HAP-1 (cell line): ENCODE data around the gene NR1D1.
A peak's percentile ranks its signal among the peaks of the same experiment; 100 is the strongest.

Experiments
- DNase-seq, 2 experiments: peaks; one replicate each; pipeline ENCODE4 v3.0.0-alpha.2; 2016 to 2020; ENCODE audit warnings: low spot score in 2 of 2
- H3K27me3 ChIP-seq: fragments of 250-450 bp; sonication (Bioruptor Pico); 2 replicates; pipeline ENCODE4 v1.5.1; 2020; ENCODE audit warnings: low read depth, mild to moderate bottlenecking, moderate library complexity
- H3K36me3 ChIP-seq: fragments of 250-450 bp; sonication (Bioruptor Pico); replicated peaks from 2 replicates; pipeline ENCODE4 v1.5.1; 2020; ENCODE audit warnings: mild to moderate bottlenecking
- H3K4me1 ChIP-seq: fragments of 250-450 bp; sonication (Bioruptor Pico); 2 replicates; pipeline ENCODE4 v1.5.1; 2020; ENCODE audit warnings: mild to moderate bottlenecking
- H3K4me3 ChIP-seq: fragments of 250-450 bp; sonication (Bioruptor Pico); 2 replicates; pipeline ENCODE4 v1.5.1; 2020; ENCODE audit warnings: mild to moderate bottlenecking, moderate library complexity
- H3K9me3 ChIP-seq: fragments of 250-450 bp; sonication (Bioruptor Pico); 2 replicates; pipeline ENCODE4 v1.5.1; 2020; ENCODE audit warnings: mild to moderate bottlenecking, moderate library complexity
- in situ Hi-C: fragments of 300-500 bp; cut with MboI; formaldehyde crosslinking; loops from 3 replicates; pipeline ENCODE4 v1.14.3; 2020; ENCODE audit warnings: low sequenced_read_pairs, inconsistent platforms, mixed read lengths

NR1D1 gene

DNA sequence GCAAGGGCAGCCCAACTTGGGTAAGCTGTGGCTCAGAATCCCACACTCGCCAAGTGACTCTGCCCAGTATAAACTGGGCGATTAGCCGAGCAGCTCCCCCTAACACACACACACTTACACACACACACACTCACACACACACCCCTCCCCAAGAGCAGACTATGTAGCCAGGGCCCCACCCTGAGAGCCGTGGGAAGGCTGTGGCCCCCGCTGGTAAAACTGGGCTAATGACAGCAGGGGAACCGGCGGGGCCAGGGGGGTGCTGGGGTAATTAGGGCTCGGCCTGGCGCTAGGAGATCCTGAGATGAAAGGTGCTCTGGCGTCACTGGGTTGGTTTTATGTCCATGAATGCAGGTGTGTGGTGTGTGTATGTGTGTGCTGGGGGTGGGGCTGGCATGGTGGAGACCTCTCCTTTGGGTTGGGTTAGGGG, 38.8 kb downstream of the NR1D1 start:
- in situ Hi-C loops, result no loop called here
- peaks cover 30% of the 10 kb centered on the region for H3K4me1 ChIP-seq
- H3K36me3 ChIP-seq, result no peaks in the 10 kb centered on the region
- no peak overlapping the region for H3K4me3 ChIP-seq
- no peaks in the 10 kb centered on the region for H3K9me3 ChIP-seq
- H3K27me3 ChIP-seq, result no peaks in the 10 kb centered on the region
- no peak for DNase-seq

- Histone ChIP-seq H3K9me3 (no peaks in the 10 kb centered on the region), H3K4me3 (no peak overlapping the region), H3K4me1 (peaks cover 30% of the 10 kb centered on the region), H3K27me3 (no peaks in the 10 kb centered on the region), H3K36me3 (no peaks in the 10 kb centered on the region)
- in situ Hi-C loops, result no loop called here
- DNase-seq, result peak; percentile 79 to 89
These were observed 39.3 kb downstream of the NR1D1 start for GRCh38 chr17:40060887-40061608.

- in situ Hi-C loops, result no loop called here
- Histone ChIP-seq H3K36me3 (no peaks in the 10 kb centered on the region), H3K4me1 (peaks cover 28% of the 10 kb centered on the region), H3K27me3 (no peaks in the 10 kb centered on the region), H3K4me3 (no peak overlapping the region), H3K9me3 (no peaks in the 10 kb centered on the region)
- DNase-seq, result no peak
These were observed 40.5 kb downstream of the NR1D1 start for GRCh38 chr17:40059729-40060475.

DNA sequence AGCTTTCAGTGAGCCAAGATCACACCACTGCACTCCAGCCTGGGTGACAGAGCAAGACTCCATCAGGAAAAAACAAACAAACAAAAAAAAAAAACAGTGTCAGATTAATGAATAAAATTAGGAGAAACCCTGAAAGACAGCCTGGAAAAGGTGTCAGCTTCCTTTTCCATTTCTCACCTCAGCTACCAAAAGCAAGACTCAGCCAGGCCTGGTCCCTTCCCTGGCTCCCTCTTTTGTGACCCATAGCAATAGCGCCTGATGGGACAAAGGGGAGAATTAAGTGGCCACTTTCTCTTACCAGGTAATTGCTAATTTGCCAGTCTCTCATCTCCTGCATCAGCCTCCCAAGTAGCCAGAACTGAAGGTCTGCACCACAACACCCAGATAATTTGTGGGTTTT, 41.5 kb downstream of the NR1D1 start:
- H3K27me3 ChIP-seq, result no peaks in the 10 kb centered on the region
- H3K9me3 ChIP-seq, result no peaks in the 10 kb centered on the region
- no peak for DNase-seq
- H3K4me3 ChIP-seq, result no peak overlapping the region
- no peaks in the 10 kb centered on the region for H3K36me3 ChIP-seq
- peaks cover 26% of the 10 kb centered on the region for H3K4me1 ChIP-seq
- in situ Hi-C loops, result no loop called here

GRCh38 chr17:40058186-40058784, 42.1 kb downstream of the NR1D1 start:
- Histone ChIP-seq H3K9me3 (no peaks in the 10 kb centered on the region), H3K36me3 (no peaks in the 10 kb centered on the region), H3K4me1 (peaks cover 29% of the 10 kb centered on the region), H3K4me3 (no peak overlapping the region), H3K27me3 (no peaks in the 10 kb centered on the region)
- in situ Hi-C loops, result no loop called here
- DNase-seq, result no peak

DNA sequence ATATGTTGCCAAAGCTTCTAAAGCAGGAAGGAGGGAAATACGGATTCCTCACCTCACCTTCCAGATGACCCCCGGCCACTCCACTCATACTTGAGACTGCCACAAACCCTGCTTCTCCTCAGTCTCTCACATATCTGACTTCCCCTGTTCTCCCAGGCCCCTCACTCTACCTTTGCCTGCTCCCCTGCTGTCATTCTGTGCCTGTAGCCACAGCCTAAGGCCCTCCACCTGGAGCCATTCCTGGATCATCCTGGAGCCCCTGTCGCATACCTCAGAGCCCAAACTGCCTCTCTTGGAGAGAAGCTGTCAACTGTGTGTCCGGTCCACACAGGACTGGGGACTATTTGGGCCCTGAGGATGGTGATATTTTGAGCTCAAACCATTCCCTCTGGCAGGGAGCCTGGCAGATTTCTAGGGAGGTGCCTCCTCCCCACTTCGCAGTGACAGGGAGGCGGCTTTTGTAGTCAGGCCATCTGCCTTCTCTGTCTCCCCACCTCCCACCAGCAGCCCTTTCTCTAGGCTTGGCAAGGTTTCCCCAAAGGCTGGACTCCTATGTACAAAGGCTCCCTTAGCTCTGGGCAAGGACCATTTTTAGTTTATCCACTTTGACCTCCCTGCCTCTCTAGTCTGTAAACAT, 43.9 kb downstream of the NR1D1 start:
- Histone ChIP-seq H3K27me3 (no peaks in the 10 kb centered on the region), H3K9me3 (no peaks in the 10 kb centered on the region), H3K4me3 (no peak overlapping the region), H3K36me3 (peaks cover 15% of the 10 kb centered on the region; the same call in 1 of the 2 replicates), H3K4me1 (peaks cover 21% of the 10 kb centered on the region)
- DNase-seq, result no peak
- in situ Hi-C loops, result no loop called here
